SK-N-MC (cell line): ENCODE data around the gene VSIR.

ENCODE experiments used
- DNase-seq: peaks from one replicate; pipeline ENCODE4 v3.0.0-alpha.2; 2011; ENCODE audit warnings: low read depth, low spot score
- H3K27ac ChIP-seq: fragments of 200-600 bp; sonication (generic); 2 replicates; pipeline ENCODE4 v1.5.1; 2016; ENCODE audit warnings: mixed run types
- H3K36me3 ChIP-seq: fragments of 200-600 bp; sonication (generic); 2 replicates; pipeline ENCODE4 v1.6.1; 2017; ENCODE audit warnings: antibody characterized with exemption, low read length, mixed read lengths; ENCODE audit not compliant: insufficient read depth
- H3K4me3 ChIP-seq: fragments of 200-600 bp; sonication (generic); 2 replicates; pipeline ENCODE4 v1.5.1; 2016
- H3K9ac ChIP-seq: fragments of 200-600 bp; sonication (generic); 2 replicates; pipeline ENCODE4 v1.8.0; 2017; ENCODE audit warnings: mixed run types, mixed read lengths; ENCODE audit not compliant: insufficient read length
- H3K9me3 ChIP-seq: fragments of 200-600 bp; sonication (generic); 2 replicates; pipeline ENCODE4 v1.6.1; 2017; ENCODE audit warnings: low read depth, mild to moderate bottlenecking, antibody characterized with exemption, low read length, moderate library complexity, mixed read lengths
- EZH2 ChIP-seq: fragments of 200-600 bp; sonication (generic); IDR thresholded peaks from one replicate; pipeline ENCODE4 v1.6.1; 2017; ENCODE audit warnings: antibody characterized with exemption
- FOXP2 ChIP-seq: optimal IDR thresholded peaks from 2 replicates; pipeline ENCODE3; 2011; ENCODE audit warnings: mild to moderate bottlenecking, moderate library complexity; ENCODE audit not compliant: insufficient read depth; ENCODE audit errors: extremely low read length, control extremely low read depth
- POLR2AphosphoS5 ChIP-seq: IDR thresholded peaks from 2 replicates; pipeline ENCODE4 v1.6.1; 2012; ENCODE audit warnings: mild to moderate bottlenecking, low read depth, low read length, borderline replicate concordance

Gene VSIR

GRCh38 chr10:71742301-71743088 lies 30.8 kb downstream of the VSIR start:
- no peak overlapping the region for H3K27ac ChIP-seq

DNA sequence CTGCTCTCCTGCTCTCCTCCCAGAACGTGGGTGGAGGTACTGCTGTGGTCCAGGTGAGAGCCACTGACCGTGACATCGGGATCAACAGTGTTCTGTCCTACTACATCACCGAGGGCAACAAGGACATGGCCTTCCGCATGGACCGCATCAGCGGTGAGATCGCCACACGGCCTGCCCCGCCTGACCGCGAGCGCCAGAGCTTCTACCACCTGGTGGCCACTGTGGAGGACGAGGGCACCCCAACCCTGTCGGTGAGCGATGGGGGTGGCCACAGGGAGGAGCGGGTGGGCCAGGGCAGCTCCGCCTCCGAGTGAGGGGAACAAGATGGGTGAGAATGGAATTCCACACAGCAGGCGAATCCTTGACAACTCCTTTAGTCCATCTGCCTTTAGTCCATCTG lies 31.6 kb downstream of the VSIR start:
- Histone ChIP-seq H3K27ac (no peak overlapping the region), H3K36me3 (no peaks in the 10 kb centered on the region), H3K9ac (no peak overlapping the region)

More at GRCh38 chr10:71742301-71743088, 30.8 kb downstream of the VSIR start:
- no peak for TF ChIP-seq FOXP2
- TF ChIP-seq POLR2AphosphoS5 = no peak
- TF ChIP-seq EZH2 = no peak
- Histone ChIP-seq H3K36me3 (no peaks in the 10 kb centered on the region), H3K4me3 (no peak overlapping the region), H3K9me3 (no peaks in the 10 kb centered on the region), H3K9ac (no peak overlapping the region)
- no peak for DNase-seq

GRCh38 chr10:71741029-71741428 lies 32.3 kb downstream of the VSIR start:
- Histone ChIP-seq H3K27ac (no peak overlapping the region), H3K36me3 (no peaks in the 10 kb centered on the region), H3K4me3 (no peak overlapping the region), H3K9ac (no peak overlapping the region), H3K9me3 (no peaks in the 10 kb centered on the region)
- TF ChIP-seq POLR2AphosphoS5 = no peak
- TF ChIP-seq FOXP2 = no peak
- DNase-seq = no peak

More for the DNA sequence above, 31.6 kb downstream of the VSIR start:
- Histone ChIP-seq H3K9me3 (no peaks in the 10 kb centered on the region), H3K4me3 (no peak overlapping the region)
- DNase-seq = no peak
- TF ChIP-seq EZH2 (no peak), POLR2AphosphoS5 (no peak)

- TF ChIP-seq EZH2 (no peak), POLR2AphosphoS5 (no peak), FOXP2 (no peak)
- Histone ChIP-seq H3K27ac (no peak overlapping the region), H3K4me3 (no peak overlapping the region), H3K9ac (no peak overlapping the region), H3K36me3 (no peaks in the 10 kb centered on the region), H3K9me3 (no peaks in the 10 kb centered on the region)
- DNase-seq = no peak
These were observed 33.2 kb downstream of the VSIR start for GRCh38 chr10:71740069-71740653.

DNA sequence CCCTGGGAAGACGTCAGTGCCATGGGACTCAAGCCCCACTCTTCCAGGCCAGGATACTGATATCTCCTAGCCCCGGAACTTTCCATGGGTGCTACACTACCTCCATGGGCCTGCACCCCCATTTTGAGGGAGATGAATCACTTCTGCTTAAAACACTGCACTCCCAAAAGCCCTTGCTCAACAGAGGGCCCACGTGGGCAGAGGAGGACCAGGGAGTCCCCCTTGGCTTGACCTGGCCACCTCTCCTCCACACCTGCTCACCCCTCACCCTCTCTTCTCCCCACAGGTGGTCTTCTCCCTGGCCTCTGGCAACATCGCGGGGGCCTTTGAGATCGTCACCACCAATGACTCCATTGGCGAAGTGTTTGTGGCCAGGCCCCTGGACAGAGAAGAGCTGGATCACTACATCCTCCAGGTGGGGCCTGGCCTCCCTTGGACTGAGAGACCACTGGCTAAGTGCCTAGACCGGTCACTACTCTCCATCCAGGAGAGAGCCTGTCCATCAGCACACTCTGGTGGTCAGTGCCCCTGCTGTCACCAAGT lies 33.9 kb downstream of the VSIR start:
- Histone ChIP-seq H3K27ac (no peak overlapping the region), H3K9ac (no peak overlapping the region), H3K4me3 (no peak overlapping the region), H3K36me3 (no peaks in the 10 kb centered on the region), H3K9me3 (no peaks in the 10 kb centered on the region)
- no peak for TF ChIP-seq EZH2
- TF ChIP-seq POLR2AphosphoS5 = no peak
- TF ChIP-seq FOXP2 = no peak
- DNase-seq = no peak

- no peak overlapping the region for H3K27ac ChIP-seq
These were observed 35.5 kb downstream of the VSIR start for GRCh38 chr10:71737834-71738197.

DNA sequence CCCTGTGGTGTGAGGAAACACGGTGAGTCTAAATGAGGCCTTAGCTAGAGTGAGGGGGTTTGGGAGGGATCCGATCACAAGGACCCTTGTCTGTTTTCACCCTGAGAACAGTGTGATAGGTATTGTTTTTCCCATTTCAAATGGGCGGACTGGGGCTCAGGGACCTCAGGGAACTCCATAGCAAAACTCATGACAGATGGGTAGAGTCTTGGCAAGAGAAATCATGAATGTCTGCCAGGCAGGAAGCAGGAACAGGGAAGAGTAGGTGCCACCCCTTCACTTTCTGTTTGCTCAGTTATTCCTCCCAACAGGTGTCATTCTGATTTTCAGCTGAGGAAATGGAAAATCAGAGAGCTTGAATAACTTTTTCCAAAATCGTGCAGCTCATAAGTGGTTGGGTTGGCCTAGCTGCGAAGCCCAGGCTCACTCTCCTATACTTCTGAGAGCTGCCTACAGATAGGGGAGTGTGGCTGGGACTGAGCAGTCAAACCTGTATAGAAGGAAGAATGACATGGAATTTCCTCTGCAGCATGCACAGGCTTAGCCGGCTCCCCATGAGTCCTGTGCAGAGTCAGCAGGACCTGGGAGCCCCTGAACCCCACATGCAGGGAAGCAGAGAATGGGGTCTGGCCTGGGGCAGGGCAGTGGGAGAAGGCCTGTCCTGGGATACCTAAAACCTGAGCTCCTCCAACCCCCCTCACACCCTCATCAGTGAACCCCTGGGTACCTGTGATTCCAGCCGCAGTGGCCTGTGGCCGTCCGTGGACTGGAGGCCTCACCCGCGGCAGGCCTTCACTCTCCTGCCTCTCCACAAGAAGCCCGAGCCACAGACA lies 36.1 kb downstream of the VSIR start:
- no peak for DNase-seq
- H3K9me3 ChIP-seq = no peaks in the 10 kb centered on the region
- H3K36me3 ChIP-seq = no peaks in the 10 kb centered on the region
- TF ChIP-seq POLR2AphosphoS5 (no peak), EZH2 (no peak), FOXP2 (no peak)
- H3K4me3 ChIP-seq = no peak overlapping the region
- no peak overlapping the region for H3K9ac ChIP-seq
- no peak overlapping the region for H3K27ac ChIP-seq

More at GRCh38 chr10:71737834-71738197, 35.5 kb downstream of the VSIR start:
- no peak for TF ChIP-seq POLR2AphosphoS5
- no peak for TF ChIP-seq EZH2
- TF ChIP-seq FOXP2 = no peak
- Histone ChIP-seq H3K9me3 (no peaks in the 10 kb centered on the region), H3K4me3 (no peak overlapping the region), H3K9ac (no peak overlapping the region), H3K36me3 (no peaks in the 10 kb centered on the region)
- no peak for DNase-seq

- Histone ChIP-seq H3K9ac (no peak overlapping the region), H3K9me3 (no peaks in the 10 kb centered on the region), H3K36me3 (no peaks in the 10 kb centered on the region), H3K27ac (no peak overlapping the region), H3K4me3 (no peak overlapping the region)
- TF ChIP-seq EZH2 (no peak), POLR2AphosphoS5 (no peak), FOXP2 (no peak)
- no peak for DNase-seq
These were observed 36.8 kb downstream of the VSIR start for GRCh38 chr10:71736570-71736952.
